Measurements from ENCODE around the gene BTG4.

BTG4 gene

DNA sequence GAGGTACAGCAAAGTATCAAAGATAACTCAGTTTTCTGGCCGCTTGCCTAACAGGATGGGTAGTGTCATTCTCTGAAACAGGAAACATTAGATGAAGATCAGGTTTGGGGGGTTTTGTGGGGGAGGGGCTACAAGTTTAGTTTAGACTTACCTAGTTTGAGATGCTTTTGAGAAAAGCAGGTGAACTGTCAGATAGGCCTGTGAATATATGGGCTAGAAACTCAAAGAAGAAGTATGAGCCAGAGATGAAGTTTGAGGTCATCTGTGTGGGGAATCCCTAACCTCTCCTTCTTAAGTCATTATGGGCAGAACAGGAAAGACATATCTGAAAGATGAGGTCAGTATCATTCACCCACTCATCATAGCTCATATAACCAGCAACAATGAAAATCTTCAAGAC, 14.3 kb upstream of the BTG4 start:
- peak; percentile 52 for DNase-seq (ENCODE audit: extremely low read depth, insufficient read length)
- TF ChIP-seq, protein P1, sequence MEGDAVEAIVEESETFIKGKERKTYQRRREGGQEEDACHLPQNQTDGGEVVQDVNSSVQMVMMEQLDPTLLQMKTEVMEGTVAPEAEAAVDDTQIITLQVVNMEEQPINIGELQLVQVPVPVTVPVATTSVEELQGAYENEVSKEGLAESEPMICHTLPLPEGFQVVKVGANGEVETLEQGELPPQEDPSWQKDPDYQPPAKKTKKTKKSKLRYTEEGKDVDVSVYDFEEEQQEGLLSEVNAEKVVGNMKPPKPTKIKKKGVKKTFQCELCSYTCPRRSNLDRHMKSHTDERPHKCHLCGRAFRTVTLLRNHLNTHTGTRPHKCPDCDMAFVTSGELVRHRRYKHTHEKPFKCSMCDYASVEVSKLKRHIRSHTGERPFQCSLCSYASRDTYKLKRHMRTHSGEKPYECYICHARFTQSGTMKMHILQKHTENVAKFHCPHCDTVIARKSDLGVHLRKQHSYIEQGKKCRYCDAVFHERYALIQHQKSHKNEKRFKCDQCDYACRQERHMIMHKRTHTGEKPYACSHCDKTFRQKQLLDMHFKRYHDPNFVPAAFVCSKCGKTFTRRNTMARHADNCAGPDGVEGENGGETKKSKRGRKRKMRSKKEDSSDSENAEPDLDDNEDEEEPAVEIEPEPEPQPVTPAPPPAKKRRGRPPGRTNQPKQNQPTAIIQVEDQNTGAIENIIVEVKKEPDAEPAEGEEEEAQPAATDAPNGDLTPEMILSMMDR (IDR thresholded peaks at IDR 0.05; ENCODE audit: insufficient read depth, low read length, poor library complexity, severe bottlenecking), result no peak
- Histone ChIP-seq H3K36me3 (ENCODE audit: control insufficient read depth, insufficient read depth, low read length) (no peaks in the 10 kb centered on the region), H3K4me3 (replicated peaks; ENCODE audit: low read depth, low read length) (no peak overlapping the region), H3K27me3 (replicated peaks; ENCODE audit: control insufficient read depth, insufficient read depth, low read length) (no peaks in the 10 kb centered on the region)

DNA sequence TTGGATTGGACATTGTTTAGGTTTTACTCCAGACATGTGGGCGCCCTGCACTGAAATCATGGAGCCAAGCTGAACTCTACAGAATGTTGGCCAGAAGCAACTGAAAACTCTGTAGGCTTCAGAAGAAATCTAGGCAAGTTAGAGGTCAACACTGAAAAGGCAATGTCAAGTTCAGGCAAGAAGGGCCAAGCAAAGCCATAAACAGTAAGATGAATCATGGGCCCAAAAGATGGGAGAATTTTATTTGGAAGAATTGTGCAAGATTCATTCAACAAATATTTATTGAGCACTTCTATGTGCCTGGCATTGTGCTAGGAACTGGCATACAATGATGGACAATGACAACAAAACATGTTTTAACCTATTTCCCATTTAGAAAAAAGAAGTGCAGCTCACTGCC, 13.3 kb upstream of the BTG4 start:
- no peak for DNase-seq (ENCODE audit: extremely low read depth, insufficient read length)
- no peaks in the 10 kb centered on the region for H3K27me3 ChIP-seq (replicated peaks; ENCODE audit: control insufficient read depth, insufficient read depth, low read length)
- no peaks in the 10 kb centered on the region for H3K36me3 ChIP-seq (ENCODE audit: control insufficient read depth, insufficient read depth, low read length)
- no peak overlapping the region for H3K4me3 ChIP-seq (replicated peaks; ENCODE audit: low read depth, low read length)
- TF ChIP-seq, protein P1 (IDR thresholded peaks at IDR 0.05; ENCODE audit: insufficient read depth, low read length, poor library complexity, severe bottlenecking), result no peak

DNA sequence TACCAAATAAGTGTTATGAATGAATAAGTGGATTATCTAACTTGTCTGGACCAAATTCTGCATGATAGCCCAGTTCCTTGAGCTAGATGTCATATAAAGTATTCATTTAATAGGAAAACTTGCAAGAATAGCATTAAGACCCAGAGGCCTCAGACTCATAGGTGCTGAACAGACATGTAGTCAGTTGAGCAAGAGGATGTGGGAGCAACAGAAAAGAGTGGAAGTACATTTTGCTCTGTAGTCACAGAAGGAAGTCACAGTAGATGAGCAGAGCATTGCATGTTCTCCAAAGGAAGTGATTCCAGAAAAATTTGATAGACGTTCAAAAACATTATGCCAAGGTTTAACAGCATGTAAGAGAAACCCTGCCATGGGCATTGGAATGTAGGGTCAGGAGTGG, 11.9 kb upstream of the BTG4 start:
- no peaks in the 10 kb centered on the region for H3K36me3 ChIP-seq (ENCODE audit: control insufficient read depth, insufficient read depth, low read length)
- no peaks in the 10 kb centered on the region for H3K27me3 ChIP-seq (replicated peaks; ENCODE audit: control insufficient read depth, insufficient read depth, low read length)
- TF ChIP-seq, protein P1 (IDR thresholded peaks at IDR 0.05; ENCODE audit: insufficient read depth, low read length, poor library complexity, severe bottlenecking), result no peak
- no peak for DNase-seq (ENCODE audit: extremely low read depth, insufficient read length)
- H3K4me3 ChIP-seq (replicated peaks; ENCODE audit: low read depth, low read length), result no peak overlapping the region

DNA sequence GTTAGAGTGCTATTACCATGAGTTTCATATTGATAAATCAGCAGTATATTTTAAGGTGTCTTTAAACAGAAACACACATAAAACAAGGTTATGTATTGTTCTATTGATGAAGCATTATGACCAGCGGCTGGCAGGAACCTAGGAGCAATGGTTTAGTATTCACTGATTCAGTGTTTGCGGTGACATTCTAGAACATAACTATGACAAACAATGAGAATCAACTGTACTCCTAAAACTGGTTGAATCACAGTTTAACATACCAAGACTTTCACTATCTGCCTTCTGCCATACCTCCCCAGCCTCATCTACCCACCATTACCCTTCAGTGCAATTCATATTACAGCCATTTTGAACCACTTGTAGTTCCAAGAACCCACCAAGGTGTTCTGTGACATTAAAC, 11.2 kb upstream of the BTG4 start:
- H3K36me3 ChIP-seq (ENCODE audit: control insufficient read depth, insufficient read depth, low read length), result no peaks in the 10 kb centered on the region
- no peak overlapping the region for H3K4me3 ChIP-seq (replicated peaks; ENCODE audit: low read depth, low read length)
- no peaks in the 10 kb centered on the region for H3K27me3 ChIP-seq (replicated peaks; ENCODE audit: control insufficient read depth, insufficient read depth, low read length)
- TF ChIP-seq, protein P1 (IDR thresholded peaks at IDR 0.05; ENCODE audit: insufficient read depth, low read length, poor library complexity, severe bottlenecking), result no peak
- DNase-seq (ENCODE audit: extremely low read depth, insufficient read length), result no peak

DNA sequence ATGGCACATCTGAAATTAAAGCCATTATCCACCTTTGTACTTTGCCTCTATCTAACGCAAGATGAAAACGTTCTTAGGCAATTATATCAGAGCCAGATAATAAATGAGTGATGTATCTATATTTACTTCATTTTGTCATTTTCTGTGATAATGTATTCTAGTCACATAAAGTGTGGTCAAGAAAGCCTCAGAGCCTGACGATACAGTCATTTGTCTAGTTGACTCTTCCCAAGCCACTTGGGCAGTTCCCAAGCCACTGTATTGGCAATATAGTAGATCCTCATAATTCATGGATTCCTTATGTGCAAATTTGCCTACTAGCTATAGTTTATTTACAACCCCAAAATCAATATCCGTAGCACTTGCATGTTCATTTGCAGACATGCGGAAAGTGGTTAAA, 10.2 kb upstream of the BTG4 start:
- no peak for DNase-seq (ENCODE audit: extremely low read depth, insufficient read length)
- H3K36me3 ChIP-seq (ENCODE audit: control insufficient read depth, insufficient read depth, low read length), result no peaks in the 10 kb centered on the region
- no peak overlapping the region for H3K4me3 ChIP-seq (replicated peaks; ENCODE audit: low read depth, low read length)
- TF ChIP-seq, protein P1 (IDR thresholded peaks at IDR 0.05; ENCODE audit: insufficient read depth, low read length, poor library complexity, severe bottlenecking), result no peak
- H3K27me3 ChIP-seq (replicated peaks; ENCODE audit: control insufficient read depth, insufficient read depth, low read length), result no peaks in the 10 kb centered on the region

DNA sequence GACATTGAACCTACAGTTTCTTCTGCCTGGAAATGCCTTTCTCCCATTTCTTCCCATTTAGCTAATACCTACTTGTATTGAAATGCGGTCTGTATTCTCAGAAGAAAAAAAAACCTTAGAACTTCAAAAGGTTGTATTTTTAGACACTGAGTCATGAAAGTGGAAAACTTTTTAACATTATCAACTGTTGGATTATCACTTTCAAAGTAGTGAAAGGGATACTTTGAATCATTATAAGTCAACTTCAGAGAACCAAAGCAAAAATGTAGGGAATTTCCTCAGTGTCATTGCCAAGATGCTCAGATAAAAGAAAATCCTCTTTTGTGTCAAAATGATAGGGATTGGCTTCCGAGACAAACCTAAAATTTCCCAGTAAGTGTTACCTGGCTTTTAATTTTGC, 8.9 kb upstream of the BTG4 start:
- no peaks in the 10 kb centered on the region for H3K27me3 ChIP-seq (replicated peaks; ENCODE audit: control insufficient read depth, insufficient read depth, low read length)
- TF ChIP-seq, protein P1 (IDR thresholded peaks at IDR 0.05; ENCODE audit: insufficient read depth, low read length, poor library complexity, severe bottlenecking), result no peak
- no peak for DNase-seq (ENCODE audit: extremely low read depth, insufficient read length)
- no peaks in the 10 kb centered on the region for H3K36me3 ChIP-seq (ENCODE audit: control insufficient read depth, insufficient read depth, low read length)
- no peak overlapping the region for H3K4me3 ChIP-seq (replicated peaks; ENCODE audit: low read depth, low read length)

Measured in GM06990 (cell line).